H1 (cell line): ENCODE measurements around the gene MGAT5. TPM values are rescaled to one million over a fixed set of nuclear protein-coding genes. Genes with fewer than 3 reads are reported as not detected.

Experiments
- CTCF ChIA-PET: fragments of 300-600 bp; sonication (Branson Sonifier 250); formaldehyde crosslinking; loops from one replicate; lab custom pipeline; 2021; ENCODE audit not compliant: partially characterized antibody; lab: Charles Lee
- POLR2A ChIA-PET: fragments of 300-600 bp; sonication (Branson Sonifier 250); formaldehyde crosslinking; loops from one replicate; lab custom pipeline; 2021; ENCODE audit warnings: inconsistent platforms; ENCODE audit not compliant: partially characterized antibody; lab: Charles Lee
- DNase-seq, 2 experiments: peaks; one replicate each; pipeline versions ENCODE4 v3.0.0 to v3.0.0-alpha.2; 2010 to 2022; ENCODE audit warnings: low spot score in 2 of 2, low read depth in 1 of 2, mixed read lengths in 1 of 2
- FAIRE-seq: peaks from 2 replicates; lab custom pipeline; 2011; peaks lifted over from hg19 to GRCh38; lab: Jason Lieb, UNC
- H2AFZ ChIP-seq: 2 replicates; pipeline ENCODE4 v1.8.1; 2012; ENCODE audit warnings: low read length, inconsistent platforms
- H2AK5ac ChIP-seq: 2 replicates; pipeline ENCODE4 v1.6.1; 2013; ENCODE audit warnings: low read depth, low read length
- H2BK120ac ChIP-seq: replicated peaks from 2 replicates; pipeline ENCODE3; 2013; ENCODE audit warnings: low read depth, low read length, inconsistent platforms
- H2BK12ac ChIP-seq: 2 replicates; pipeline ENCODE4 v1.6.1; 2013; ENCODE audit warnings: low read depth, low read length
- H2BK15ac ChIP-seq: 2 replicates; pipeline ENCODE4 v1.6.1; 2013; ENCODE audit warnings: low read length
- H2BK20ac ChIP-seq: 2 replicates; pipeline ENCODE4 v1.6.1; 2013; ENCODE audit warnings: low read length
- H2BK5ac ChIP-seq: 2 replicates; pipeline ENCODE4 v1.6.1; 2013; ENCODE audit warnings: low read depth, low read length
- H3K14ac ChIP-seq: 2 replicates; pipeline ENCODE4 v1.6.1; 2013; ENCODE audit warnings: inconsistent platforms; ENCODE audit not compliant: insufficient read length
- H3K18ac ChIP-seq: 2 replicates; pipeline ENCODE4 v1.6.1; 2013; ENCODE audit warnings: low read length; ENCODE audit errors: extremely low read depth
- H3K23ac ChIP-seq: 2 replicates; pipeline ENCODE4 v1.6.1; 2013; ENCODE audit warnings: inconsistent platforms; ENCODE audit not compliant: insufficient read length
- H3K23me2 ChIP-seq: 2 replicates; pipeline ENCODE4 v1.6.1; 2013; ENCODE audit warnings: low read depth, low read length
- H3K27ac ChIP-seq: 2 replicates; pipeline ENCODE4 v1.6.1; 2011; ENCODE audit warnings: low read depth, low read length, inconsistent platforms
- H3K27me3 ChIP-seq, 4 experiments: replicated peaks in 1 of 4; 1 replicate in 1 of 4; 2 replicates in 3 of 4; pipeline versions ENCODE4 v1.6.1 to v1.8.1; 2011 to 2013; ENCODE audit warnings: low read length in 3 of 4, mild to moderate bottlenecking in 3 of 4, inconsistent platforms in 2 of 4, mixed read lengths in 2 of 4, moderate library complexity in 1 of 4; ENCODE audit not compliant: control insufficient read depth in 3 of 4, insufficient read depth in 3 of 4; ENCODE audit errors: extremely low read depth in 1 of 4
- H3K36me3 ChIP-seq, 4 experiments: 2 replicates each; pipeline versions ENCODE4 v1.6.1 to v1.8.1; 2011 to 2013; ENCODE audit warnings: mild to moderate bottlenecking in 4 of 4, low read length in 3 of 4, moderate library complexity in 2 of 4, control low read depth in 1 of 4, inconsistent platforms in 1 of 4; ENCODE audit not compliant: insufficient read depth in 4 of 4, control insufficient read depth in 2 of 4
- H3K4ac ChIP-seq: replicated peaks from 2 replicates; pipeline ENCODE3; 2013; ENCODE audit warnings: low read length, low read depth, mixed read lengths, inconsistent platforms; ENCODE audit not compliant: insufficient read length
- H3K4me1 ChIP-seq, 4 experiments: replicated peaks in 1 of 4; 1 replicate in 1 of 4; 2 replicates in 3 of 4; pipeline versions ENCODE4 v1.6.1 to v1.8.1; 2011 to 2013; ENCODE audit warnings: low read length in 3 of 4, inconsistent platforms in 2 of 4, mixed read lengths in 1 of 4; ENCODE audit not compliant: insufficient read depth in 4 of 4, control insufficient read depth in 3 of 4
- H3K4me2 ChIP-seq, 2 experiments: 2 replicates each; pipeline versions ENCODE4 v1.6.1 to v1.8.1; 2011 to 2013; ENCODE audit warnings: low read depth in 2 of 2, low read length in 2 of 2, control low read depth in 1 of 2, inconsistent platforms in 1 of 2, mild to moderate bottlenecking in 1 of 2; ENCODE audit not compliant: insufficient read depth in 1 of 2
- H3K4me3 ChIP-seq, 4 experiments: fragments of 200-600, 300-600 bp in 1 of 4; sonication (generic), shearing (Covaris generic), sonication (Bioruptor Twin) in 1 of 4; 2 replicates each; pipeline versions ENCODE4 v1.5.1 to v1.8.1; 2011 to 2016; ENCODE audit warnings: low read length in 4 of 4, low read depth in 3 of 4, control low read depth in 2 of 4, inconsistent platforms in 2 of 4, mild to moderate bottlenecking in 2 of 4, mixed read lengths in 1 of 4, moderate library complexity in 1 of 4; ENCODE audit not compliant: insufficient read depth in 2 of 4; ENCODE audit errors: extremely low read depth in 1 of 4
- H3K56ac ChIP-seq: replicated peaks from 2 replicates; pipeline ENCODE3; 2013; ENCODE audit warnings: low read depth, mild to moderate bottlenecking, mixed read lengths, low read length, inconsistent platforms; ENCODE audit not compliant: insufficient read length
- H3K79me1 ChIP-seq: 2 replicates; pipeline ENCODE4 v1.6.1; 2013; ENCODE audit warnings: low read depth, low read length, control low read depth
- H3K79me2 ChIP-seq, 2 experiments: 2 replicates each; pipeline versions ENCODE4 v1.6.1 to v1.8.1; 2012 to 2013; ENCODE audit warnings: low read length in 2 of 2, mild to moderate bottlenecking in 2 of 2, inconsistent platforms in 1 of 2; ENCODE audit not compliant: insufficient read depth in 2 of 2, control insufficient read depth in 1 of 2
- H3K9ac ChIP-seq, 4 experiments: replicated peaks in 1 of 4; 1 replicate in 1 of 4; 2 replicates in 3 of 4; pipeline versions ENCODE4 v1.6.1 to v1.8.1; 2011 to 2013; ENCODE audit warnings: low read depth in 3 of 4, low read length in 3 of 4, control low read depth in 2 of 4, mild to moderate bottlenecking in 2 of 4, moderate library complexity in 2 of 4, inconsistent platforms in 1 of 4; ENCODE audit errors: extremely low read depth in 1 of 4
- H3K9me3 ChIP-seq, 2 experiments: 2 replicates each; pipeline versions ENCODE4 v1.6.1 to v1.8.1; 2012 to 2013; ENCODE audit warnings: mild to moderate bottlenecking in 2 of 2, moderate library complexity in 2 of 2, control low read depth in 1 of 2, inconsistent platforms in 1 of 2, low read depth in 1 of 2, low read length in 1 of 2, mixed read lengths in 1 of 2; ENCODE audit not compliant: insufficient read depth in 2 of 2
- H4K20me1 ChIP-seq, 2 experiments: replicated peaks in 1 of 2; 2 replicates each; pipeline versions ENCODE3 to v1.8.1; 2011 to 2013; ENCODE audit warnings: inconsistent platforms in 2 of 2, low read length in 2 of 2, mild to moderate bottlenecking in 1 of 2; ENCODE audit not compliant: insufficient read depth in 2 of 2, control insufficient read depth in 1 of 2
- H4K5ac ChIP-seq: 2 replicates; pipeline ENCODE4 v1.6.1; 2013; ENCODE audit warnings: low read length, low read depth, mixed read lengths, inconsistent platforms; ENCODE audit not compliant: insufficient read length
- H4K8ac ChIP-seq: 2 replicates; pipeline ENCODE4 v1.8.0; 2013; ENCODE audit warnings: mild to moderate bottlenecking, moderate library complexity, low read length, inconsistent platforms; ENCODE audit not compliant: insufficient read depth; ENCODE audit errors: extremely low read depth
- H4K91ac ChIP-seq: replicated peaks from 2 replicates; pipeline ENCODE3; 2013; ENCODE audit warnings: low read length, mixed read lengths, inconsistent platforms; ENCODE audit not compliant: insufficient read length
- BACH1 ChIP-seq: IDR thresholded peaks from 2 replicates; pipeline ENCODE4 v1.6.1; 2012; ENCODE audit warnings: low read length, improper control_type of control experiment
- BCL11A ChIP-seq, 2 experiments: IDR thresholded peaks; one replicate each; pipeline ENCODE4 v1.6.1; 2011; ENCODE audit warnings: low read depth in 2 of 2, low read length in 2 of 2, mild to moderate bottlenecking in 2 of 2
- CHD1 ChIP-seq: IDR thresholded peaks from 2 replicates; pipeline ENCODE4 v1.6.1; 2012; ENCODE audit warnings: low read depth, low read length, improper control_type of control experiment
- CREB1 ChIP-seq: IDR thresholded peaks from 2 replicates; pipeline ENCODE4 v1.6.1; 2012; ENCODE audit warnings: inconsistent platforms
- EGR1 ChIP-seq: IDR thresholded peaks from 2 replicates; pipeline ENCODE4 v1.6.1; 2011; ENCODE audit warnings: low read depth, low read length, borderline replicate concordance
- GABPA ChIP-seq: IDR thresholded peaks from 2 replicates; pipeline ENCODE4 v1.6.1; 2011; ENCODE audit warnings: mild to moderate bottlenecking, low read length, moderate library complexity, borderline replicate concordance; ENCODE audit not compliant: insufficient read depth
- HDAC2 ChIP-seq, 2 experiments: fragments of 300-600 bp in 1 of 2; sonication (generic) in 1 of 2; IDR thresholded peaks; 2 replicates each; pipeline ENCODE4 v1.6.1; 2011 to 2012; ENCODE audit warnings: low read depth in 2 of 2, low read length in 2 of 2, mild to moderate bottlenecking in 2 of 2, moderate library complexity in 2 of 2, borderline replicate concordance in 1 of 2, inconsistent platforms in 1 of 2
- JUND ChIP-seq: IDR thresholded peaks from 2 replicates; pipeline ENCODE4 v1.6.1; 2011; ENCODE audit warnings: mild to moderate bottlenecking, improper control_type of control experiment, low read length
- KDM1A ChIP-seq: fragments of 200-600, 300-600 bp; sonication (generic); IDR thresholded peaks from 2 replicates; pipeline ENCODE4 v1.7.1; 2016; ENCODE audit warnings: mild to moderate bottlenecking, low read length, borderline replicate concordance
- POLR2AphosphoS5 ChIP-seq: IDR thresholded peaks from 2 replicates; pipeline ENCODE4 v1.6.1; 2011; ENCODE audit warnings: low read depth, low read length
- RAD21 ChIP-seq, 2 experiments: IDR thresholded peaks in 1 of 2; conservative IDR thresholded peaks in 1 of 2; 2 replicates each; pipeline ENCODE4 v1.6.1; 2011; ENCODE audit warnings: low read depth in 2 of 2, low read length in 2 of 2, improper control_type of control experiment in 1 of 2, inconsistent platforms in 1 of 2, mild to moderate bottlenecking in 1 of 2, moderate library complexity in 1 of 2
- SP2 ChIP-seq: IDR thresholded peaks from 2 replicates; pipeline ENCODE4 v1.6.1; 2012; ENCODE audit warnings: mild to moderate bottlenecking, low read length, inconsistent platforms
- WGBS, 2 experiments: shearing (Covaris generic) in 1 of 2; methylation state at CpG; one replicate each; pipeline versions ENCODE4 v1.1.6 to v1.1.7; 2013 to 2015; ENCODE audit warnings: low lambda C conversion rate in 2 of 2, mixed read lengths in 2 of 2, inconsistent platforms in 1 of 2, low coverage in 1 of 2, missing lambda C conversion rate in 1 of 2; ENCODE audit not compliant: insufficient replicate concordance in 2 of 2, insufficient coverage in 1 of 2, insufficient read length in 1 of 2; ENCODE audit errors: extremely low coverage in 1 of 2, missing lambda C conversion rate in 1 of 2; 5-methylcytosine and 5-hydroxymethylcytosine counted together
- polyA plus RNA-seq, 7 experiments: library from polyadenylated mRNA; depleted of rRNA in 3 of 7; stranded (reverse) in 5 of 7; unstranded in 2 of 7; fragments of >200 nt in 5 of 7; fragments of 200-250 nt in 2 of 7; gene quantifications; 1 replicate in 5 of 7; 2 replicates in 1 of 7; 4 replicates in 1 of 7; pipeline versions ENCODE4 v1.2.1 to v1.2.3, GENCODE V29; 2011 to 2013; ENCODE audit warnings: missing spikeins in 2 of 7, mixed read lengths in 2 of 7
- total RNA-seq: library from RNA; stranded (reverse); fragmentation: NEBNext Ultra II Directional; extraction: Animal tissue kit (Norgen Biotek cat#: 25700); gene quantifications from 2 replicates; pipeline ENCODE4 v1.2.1, GENCODE V29; 2021
- TF ChIP-seq, protein P1 (sequence below): IDR thresholded peaks from 2 replicates; pipeline ENCODE4 v1.6.1; 2011; ENCODE audit warnings: low read depth, mild to moderate bottlenecking, low read length; ENCODE audit not compliant: insufficient read depth

Gene MGAT5
- total and polyA plus RNA-seq, 2 of the 8 experiments (the other 6 are each of a cell fraction or from before 2014, with no cell fraction given), result 11.2 to 49.2 TPM

GRCh38 chr2:134433979-134434378 lies 180.1 kb downstream of the MGAT5 start:
- H3K4ac ChIP-seq, result no peak overlapping the region
- H3K14ac ChIP-seq, result no peak overlapping the region
- H3K9me3 ChIP-seq, result no peaks in the 10 kb centered on the region
- no peak for FAIRE-seq
- no peak overlapping the region for H3K23ac ChIP-seq
- TF ChIP-seq JUND (no peak), SP2 (no peak), BACH1 (no peak), RAD21 (IDR thresholded peaks at IDR 0.05 in 1 of 2, conservative IDR thresholded peaks at IDR 0.05 in 1 of 2; ENCODE audit: low read depth in 2 of 2, low read length in 2 of 2) (no peak), POLR2AphosphoS5 (no peak), BCL11A (IDR thresholded peaks at IDR 0.05; ENCODE audit: low read depth in 2 of 2, low read length in 2 of 2) (no peak), CHD1 (no peak), CREB1 (no peak), HDAC2 (IDR thresholded peaks at IDR 0.05; ENCODE audit: borderline replicate concordance in 1 of 2, low read depth in 2 of 2, low read length in 2 of 2) (no peak), KDM1A (no peak), EGR1 (no peak), GABPA (no peak)
- TF ChIP-seq, protein P1, sequence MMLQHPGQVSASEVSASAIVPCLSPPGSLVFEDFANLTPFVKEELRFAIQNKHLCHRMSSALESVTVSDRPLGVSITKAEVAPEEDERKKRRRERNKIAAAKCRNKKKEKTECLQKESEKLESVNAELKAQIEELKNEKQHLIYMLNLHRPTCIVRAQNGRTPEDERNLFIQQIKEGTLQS, result no peak
- H3K36me3 ChIP-seq, result 0 out of 8 replicates have a peak, but pooled peaks cover 0 to 2% (median 0%) of the 10 kb centered on the region in 4 experiments
- H2BK20ac ChIP-seq, result no peak overlapping the region
- ChIA-PET CTCF (interaction anchor here (1.2 to 10.9 kb wide), 2 partner anchors 15 to 172 kb away, joined by 5 to 132 read pairs; no protein-coding TSS in a partner anchor), POLR2A (no interaction called here)
- no peak overlapping the region for H4K5ac ChIP-seq
- H2BK5ac ChIP-seq, result no peak overlapping the region
- no peak overlapping the region for H4K91ac ChIP-seq
- H3K4me1 ChIP-seq, result peaks cover 0 to 8% (median 5%) of the 10 kb centered on the region in 4 experiments; a peak in 4 of 7 replicates
- H3K4me3 ChIP-seq, result no peak overlapping the region
- H3K9ac ChIP-seq, result no peak overlapping the region
- H3K4me2 ChIP-seq, result no peak overlapping the region
- H3K18ac ChIP-seq, result no peak overlapping the region
- H3K56ac ChIP-seq, result no peak overlapping the region
- no peak overlapping the region for H2BK15ac ChIP-seq
- H2AFZ ChIP-seq, result no peak overlapping the region
- H3K27ac ChIP-seq, result no peak overlapping the region
- no peak overlapping the region for H2AK5ac ChIP-seq
- no peaks in the 10 kb centered on the region for H3K23me2 ChIP-seq
- no peaks in the 10 kb centered on the region; the same call in 1 of the 2 replicates for H3K79me1 ChIP-seq
- no peak overlapping the region for H2BK12ac ChIP-seq
- WGBS, 2 experiments, result 84% methylated on average over 6 of the region's 6 CpGs; no CpG with 5 or more reads in 1 of the 2 experiments
- no peaks in the 10 kb centered on the region for H3K79me2 ChIP-seq
- H2BK120ac ChIP-seq, result no peak overlapping the region
- H3K27me3 ChIP-seq, result peaks cover 3 to 40% (median 22%) of the 10 kb centered on the region in 4 experiments; a peak in 6 of 7 replicates
- H4K8ac ChIP-seq, result no peak overlapping the region
- DNase-seq, result no peak
- peaks cover 10 to 16% of the 10 kb centered on the region in 2 experiments for H4K20me1 ChIP-seq
